NCI-H2081 treated with DMSO at 0.1 percent for 48 hours (cell line): ENCODE results near the gene MYLK2.

Experiments
- DNase-seq: peaks from one replicate; lab custom pipeline; 2025; lab: John Stamatoyannopoulos, UW

MYLK2 gene

GRCh38 chr20:31872406-31872805 lies 53.2 kb downstream of the MYLK2 start:
- DNase-seq: no peak

DNA sequence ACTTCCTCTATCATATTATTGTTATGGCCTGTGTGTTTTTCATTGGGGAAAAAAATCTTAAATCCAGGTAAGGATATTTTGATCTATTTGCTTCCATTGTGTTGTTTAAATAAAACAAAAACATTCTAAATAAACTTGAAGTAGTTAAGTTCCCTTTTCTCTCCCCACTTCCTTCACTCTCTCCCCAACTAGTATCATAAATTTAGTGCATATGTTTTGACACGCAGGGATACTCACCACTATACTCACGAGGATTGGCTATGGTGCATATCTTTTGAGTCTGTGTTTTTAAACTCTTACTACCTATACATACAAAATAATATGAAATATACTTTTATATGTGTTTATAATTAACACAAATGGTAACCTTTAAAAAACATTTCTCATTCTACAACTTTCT lies 56.5 kb downstream of the MYLK2 start:
- no peak for DNase-seq

GRCh38 chr20:31877684-31878083 lies 58.5 kb downstream of the MYLK2 start:
- DNase-seq: no peak

DNA sequence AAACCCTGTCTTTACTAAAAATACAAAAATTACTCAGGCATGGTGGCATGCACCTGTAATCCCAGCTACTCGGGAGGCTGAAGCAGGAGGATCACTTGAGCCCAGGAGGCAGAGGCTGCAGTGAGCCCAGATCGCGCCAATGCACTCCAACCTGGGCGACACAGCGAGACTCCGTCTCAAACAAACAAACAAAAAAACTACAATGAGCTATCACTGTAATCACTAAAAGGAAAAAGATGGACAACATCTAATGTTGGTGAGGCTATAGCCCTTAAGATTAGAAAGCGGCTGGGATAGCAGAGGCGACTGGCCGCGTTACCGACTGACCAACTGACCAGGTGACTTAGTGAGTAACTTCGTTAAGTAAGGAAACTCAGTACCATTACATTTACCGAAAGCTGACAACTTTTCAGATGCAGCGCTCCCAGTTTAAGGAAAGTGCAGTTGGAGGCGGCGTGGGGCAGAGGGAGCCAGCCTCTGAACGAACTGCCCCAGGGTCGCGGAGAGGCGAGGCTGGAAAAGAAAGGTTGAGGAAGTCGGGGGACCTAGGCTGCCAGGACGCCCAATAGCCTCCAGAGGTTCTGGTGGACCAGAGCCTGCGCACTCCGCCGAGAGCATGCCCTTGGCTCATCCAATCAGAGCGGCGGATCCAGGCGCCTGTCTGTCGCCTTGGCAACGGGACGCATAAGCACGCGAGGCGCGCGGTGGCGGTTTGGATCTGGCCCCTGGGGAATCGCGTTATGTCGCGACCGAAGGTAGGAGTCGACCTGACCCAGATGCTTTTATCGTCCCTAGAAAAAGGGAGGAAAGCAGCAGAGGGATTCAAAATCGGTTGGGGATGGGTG lies 60.2 kb downstream of the MYLK2 start:
- DNase-seq: peak; percentile 59

- DNase-seq: no peak
Observed at GRCh38 chr20:31881945-31882344, 62.8 kb downstream of the MYLK2 start.

DNA sequence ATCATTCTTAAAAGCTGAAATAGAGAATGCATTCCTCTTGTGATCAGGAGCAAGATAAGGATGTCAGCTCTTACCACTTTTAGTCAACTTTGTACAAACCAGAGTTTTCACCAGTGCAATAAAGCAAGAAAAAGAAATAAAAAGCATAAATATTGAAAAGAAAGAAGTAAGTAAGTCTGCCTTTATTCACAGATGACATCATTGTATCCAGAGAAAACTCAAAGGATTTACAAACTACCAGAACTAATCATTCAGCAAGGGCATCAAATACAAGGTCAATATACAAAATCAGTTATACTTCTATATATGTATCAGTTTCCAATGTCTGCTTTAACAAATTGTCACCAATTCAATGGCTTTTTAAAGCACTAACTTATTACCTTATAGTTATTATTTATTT lies 64.7 kb downstream of the MYLK2 start:
- no peak for DNase-seq
